ENCODE results near the gene RNF40.
"Not testable (repeated sequence)": the region's sequence is repeated elsewhere in the genome, so short reads cannot be mapped to it uniquely, and the experiment has no call there.

The RNF40 gene

DNA sequence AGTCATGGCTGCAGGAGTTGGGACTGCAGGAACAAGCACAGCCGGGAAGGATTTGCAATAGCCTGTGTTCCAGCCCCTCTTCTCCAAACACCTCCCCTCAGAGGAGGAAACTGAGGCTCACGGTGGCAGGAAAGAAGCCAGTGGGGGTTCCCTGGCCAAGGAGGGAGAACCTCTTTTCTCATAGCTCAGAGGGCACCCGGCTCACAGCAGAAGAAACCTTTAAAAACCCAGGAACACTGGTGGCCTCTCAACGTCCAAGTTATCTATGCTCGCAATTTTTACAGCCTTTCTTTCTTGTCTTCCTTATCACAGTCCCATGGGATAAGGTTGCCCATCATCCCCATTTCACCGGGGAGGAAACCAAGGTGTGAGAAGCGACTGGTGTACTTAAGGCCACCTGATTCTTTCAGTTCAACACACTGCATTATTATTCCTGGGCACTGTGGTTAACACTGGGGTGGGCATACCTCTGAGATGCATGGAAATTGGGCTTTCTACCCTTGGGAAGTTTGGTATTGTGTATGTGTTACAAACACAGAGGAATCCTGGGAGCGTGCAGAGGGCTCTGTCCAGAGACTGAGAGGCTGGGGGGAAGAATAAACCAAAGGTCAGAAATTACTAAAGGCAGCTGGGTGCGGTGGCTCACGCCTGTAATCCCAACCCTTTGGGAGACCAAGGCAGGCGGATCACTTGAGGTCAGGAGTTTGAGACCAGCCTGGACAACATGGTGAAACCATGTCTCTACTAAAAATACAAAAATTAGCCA lies 25.7 kb downstream of the RNF40 start:
- Mint-ChIP-seq H3K27me3 (ENCODE audit: low read depth) (peaks cover 39% of the 10 kb centered on the region), H3K4me3 (no peak overlapping the region), H3K4me1 (ENCODE audit: low read depth) (no peaks in the 10 kb centered on the region), H3K27ac (no peak overlapping the region), H3K36me3 (ENCODE audit: low read depth) (no peaks in the 10 kb centered on the region), H3K9me3 (no peaks in the 10 kb centered on the region)
- DNase-seq (ENCODE audit: low spot score) = no peak

DNA sequence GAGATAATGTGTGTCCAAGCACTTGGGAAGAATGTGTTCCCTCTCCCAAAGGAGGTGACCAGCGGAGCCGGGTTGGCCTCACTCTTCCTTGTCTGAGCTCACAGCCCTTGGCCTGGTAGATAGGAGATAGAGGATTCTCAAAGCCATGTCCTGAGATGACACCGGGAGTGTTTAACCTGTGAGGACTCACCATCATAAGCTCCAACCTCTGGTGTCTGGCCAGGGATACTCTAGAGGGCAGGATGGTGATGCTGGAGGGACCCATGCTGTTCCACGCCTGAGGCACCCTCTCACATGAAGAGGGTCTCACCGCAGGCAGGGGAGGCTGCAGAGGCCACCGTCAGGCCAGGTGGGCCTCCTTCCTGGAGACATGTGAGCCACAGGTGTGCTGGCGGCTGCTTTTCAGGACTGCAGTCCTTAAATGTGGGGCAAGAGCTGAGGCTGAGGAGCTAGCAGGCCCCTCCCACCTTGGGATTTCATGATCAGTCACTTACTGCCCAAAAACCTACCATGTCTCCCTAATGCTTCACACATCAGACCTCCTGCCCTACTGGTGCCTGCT lies 31.5 kb downstream of the RNF40 start:
- H3K9me3 Mint-ChIP-seq = no peaks in the 10 kb centered on the region
- no peaks in the 10 kb centered on the region for H3K4me1 Mint-ChIP-seq (ENCODE audit: low read depth)
- no peak overlapping the region for H3K4me3 Mint-ChIP-seq
- H3K27ac Mint-ChIP-seq = no peak overlapping the region
- H3K36me3 Mint-ChIP-seq (ENCODE audit: low read depth) = no peaks in the 10 kb centered on the region
- H3K27me3 Mint-ChIP-seq (ENCODE audit: low read depth) = peaks cover 4% of the 10 kb centered on the region
- no peak for DNase-seq (ENCODE audit: low spot score)

DNA sequence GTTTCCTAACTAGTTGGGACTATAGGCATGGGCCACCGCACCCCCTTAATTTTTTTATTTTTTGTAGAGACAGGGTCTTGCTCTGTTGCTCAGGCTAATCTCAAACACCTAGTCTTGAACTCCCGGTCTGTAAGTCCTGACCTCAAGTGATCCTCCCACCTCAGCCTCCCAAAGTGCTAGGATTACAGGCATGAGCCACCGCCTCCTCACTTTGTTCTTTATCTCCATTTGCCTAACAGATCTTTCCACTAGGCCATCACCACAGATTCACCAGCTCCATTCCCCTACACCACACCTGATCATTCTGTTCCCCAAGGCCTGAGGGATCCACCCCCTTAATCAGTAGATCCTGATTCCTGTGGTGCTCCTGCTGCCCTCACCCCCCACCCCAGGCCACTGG lies 32.5 kb downstream of the RNF40 start:
- Mint-ChIP-seq H3K27ac (no peak overlapping the region), H3K36me3 (ENCODE audit: low read depth) (no peaks in the 10 kb centered on the region), H3K9me3 (no peaks in the 10 kb centered on the region), H3K4me3 (no peak overlapping the region), H3K4me1 (ENCODE audit: low read depth) (no peaks in the 10 kb centered on the region), H3K27me3 (ENCODE audit: low read depth) (no peaks in the 10 kb centered on the region)
- DNase-seq (ENCODE audit: low spot score) = no peak

GRCh38 chr16:30797670-30798309 lies 35.7 kb downstream of the RNF40 start:
- no peaks in the 10 kb centered on the region for H3K9me3 Mint-ChIP-seq
- no peak overlapping the region for H3K4me3 Mint-ChIP-seq
- H3K4me1 Mint-ChIP-seq (ENCODE audit: low read depth) = peaks cover 2% of the 10 kb centered on the region
- no peak overlapping the region for H3K27ac Mint-ChIP-seq
- H3K27me3 Mint-ChIP-seq (ENCODE audit: low read depth) = no peaks in the 10 kb centered on the region
- H3K36me3 Mint-ChIP-seq (ENCODE audit: low read depth) = no peaks in the 10 kb centered on the region
- DNase-seq (ENCODE audit: low spot score) = no peak

GRCh38 chr16:30802936-30803335 lies 40.8 kb downstream of the RNF40 start:
- DNase-seq (ENCODE audit: low spot score) = no peak
- Mint-ChIP-seq H3K27me3 (ENCODE audit: low read depth) (peaks cover 15% of the 10 kb centered on the region), H3K36me3 (ENCODE audit: low read depth) (peaks cover 3% of the 10 kb centered on the region), H3K27ac (no peak overlapping the region), H3K4me1 (ENCODE audit: low read depth) (peaks cover 19% of the 10 kb centered on the region), H3K4me3 (no peak overlapping the region), H3K9me3 (no peaks in the 10 kb centered on the region)

- peaks cover 3% of the 10 kb centered on the region for H3K36me3 Mint-ChIP-seq (ENCODE audit: low read depth)
- H3K4me3 Mint-ChIP-seq = peak overlapping the region; percentile 61
- peaks cover 15% of the 10 kb centered on the region for H3K27me3 Mint-ChIP-seq (ENCODE audit: low read depth)
- H3K27ac Mint-ChIP-seq = no peak overlapping the region
- no peak for DNase-seq (ENCODE audit: low spot score)
- peaks cover 19% of the 10 kb centered on the region for H3K4me1 Mint-ChIP-seq (ENCODE audit: low read depth)
- H3K9me3 Mint-ChIP-seq = no peaks in the 10 kb centered on the region
Observed at GRCh38 chr16:30805056-30805369, 42.9 kb downstream of the RNF40 start.

DNA sequence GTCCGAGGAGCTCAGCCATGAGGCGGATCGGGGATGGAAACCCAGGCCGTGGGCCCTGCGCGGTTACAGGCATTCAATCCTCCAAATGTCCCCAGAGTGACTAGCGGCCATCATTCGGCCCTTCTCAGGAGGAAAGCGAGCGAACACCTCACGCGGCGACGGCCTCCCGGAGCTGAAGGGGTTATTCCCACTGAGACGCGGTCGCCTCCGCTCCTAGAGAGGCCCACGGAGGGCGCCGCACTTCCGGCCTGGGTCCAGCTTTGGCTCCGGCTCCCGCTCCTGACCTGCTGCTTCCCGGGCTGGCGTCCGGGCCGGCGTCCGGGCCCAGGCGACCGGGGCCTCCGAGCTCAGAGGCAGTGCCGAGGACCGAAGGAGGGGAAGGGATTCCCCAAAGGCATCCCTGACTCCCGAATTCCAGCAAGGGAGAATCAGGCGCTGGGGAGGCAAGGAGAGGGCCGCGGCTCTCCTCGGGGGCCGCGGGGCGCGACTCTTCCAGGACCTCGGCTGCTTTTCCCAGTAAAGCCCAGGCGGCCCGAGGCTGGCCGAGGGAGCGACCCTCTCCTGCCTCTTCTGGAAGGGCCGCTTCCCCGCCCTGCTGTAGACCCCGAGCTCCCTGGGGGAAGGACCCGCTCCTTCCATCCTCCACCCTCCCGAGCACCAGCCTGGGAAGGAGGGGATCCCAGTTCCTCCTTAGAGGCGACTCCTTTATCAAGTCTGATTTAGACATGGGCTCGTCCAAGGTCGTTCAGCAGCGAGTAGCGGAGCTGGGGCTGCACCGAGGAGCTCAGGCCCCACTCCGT lies 43.4 kb downstream of the RNF40 start:
- H3K27me3 Mint-ChIP-seq (ENCODE audit: low read depth) = peaks cover 15% of the 10 kb centered on the region
- H3K4me1 Mint-ChIP-seq (ENCODE audit: low read depth) = peaks cover 19% of the 10 kb centered on the region
- DNase-seq (ENCODE audit: low spot score) = peak; percentile 30
- no peak overlapping the region for H3K27ac Mint-ChIP-seq
- no peaks in the 10 kb centered on the region for H3K9me3 Mint-ChIP-seq
- H3K4me3 Mint-ChIP-seq = peak overlapping the region; percentile 66
- peaks cover 3% of the 10 kb centered on the region for H3K36me3 Mint-ChIP-seq (ENCODE audit: low read depth)

GRCh38 chr16:30808146-30808545 lies 46.0 kb downstream of the RNF40 start:
- H3K9me3 Mint-ChIP-seq = no peaks in the 10 kb centered on the region
- peaks cover 3% of the 10 kb centered on the region for H3K36me3 Mint-ChIP-seq (ENCODE audit: low read depth)
- H3K4me3 Mint-ChIP-seq = no peak overlapping the region
- no peak for DNase-seq (ENCODE audit: low spot score)
- peaks cover 15% of the 10 kb centered on the region for H3K27me3 Mint-ChIP-seq (ENCODE audit: low read depth)
- H3K4me1 Mint-ChIP-seq (ENCODE audit: low read depth) = peaks cover 15% of the 10 kb centered on the region
- no peak overlapping the region for H3K27ac Mint-ChIP-seq

DNA sequence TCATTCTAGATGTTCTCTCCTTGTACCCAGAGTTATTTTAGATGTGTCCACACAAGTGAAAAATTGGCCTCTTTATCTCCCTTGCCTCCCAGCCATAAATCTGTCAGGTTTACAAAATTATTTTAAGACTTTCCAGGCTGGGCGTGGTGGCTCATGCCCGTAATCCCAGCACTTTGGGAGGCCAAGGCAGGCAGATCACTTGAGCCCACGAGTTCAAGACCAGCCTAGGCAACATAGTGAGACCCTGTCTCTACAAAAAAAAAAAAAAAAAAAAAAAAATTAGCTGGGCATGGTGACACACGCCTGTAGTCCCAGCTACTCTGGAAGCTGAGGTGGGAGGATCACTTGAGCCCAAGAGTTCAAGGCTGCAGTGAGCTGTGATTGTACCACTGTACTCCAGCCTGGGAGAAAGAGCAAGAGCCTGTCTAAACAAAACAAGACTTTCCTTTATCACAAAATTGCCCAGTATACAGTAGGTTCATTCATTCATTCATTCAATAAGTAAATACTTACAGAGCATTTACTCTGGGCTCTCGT lies 46.8 kb downstream of the RNF40 start:
- DNase-seq (ENCODE audit: low spot score); H3K4me3 Mint-ChIP-seq; H3K9me3 Mint-ChIP-seq; H3K36me3 Mint-ChIP-seq (ENCODE audit: low read depth); H3K27ac Mint-ChIP-seq: not testable (repeated sequence)
- peaks cover 18% of the 10 kb centered on the region for H3K4me1 Mint-ChIP-seq (ENCODE audit: low read depth)
- H3K27me3 Mint-ChIP-seq (ENCODE audit: low read depth) = peaks cover 15% of the 10 kb centered on the region

- not testable (repeated sequence) for H3K9me3 Mint-ChIP-seq; DNase-seq (ENCODE audit: low spot score); H3K36me3 Mint-ChIP-seq (ENCODE audit: low read depth); H3K27ac Mint-ChIP-seq; H3K4me3 Mint-ChIP-seq
- Mint-ChIP-seq H3K27me3 (ENCODE audit: low read depth) (peaks cover 15% of the 10 kb centered on the region), H3K4me1 (ENCODE audit: low read depth) (peaks cover 22% of the 10 kb centered on the region)
Observed at GRCh38 chr16:30809675-30810074, 47.6 kb downstream of the RNF40 start.

DNA sequence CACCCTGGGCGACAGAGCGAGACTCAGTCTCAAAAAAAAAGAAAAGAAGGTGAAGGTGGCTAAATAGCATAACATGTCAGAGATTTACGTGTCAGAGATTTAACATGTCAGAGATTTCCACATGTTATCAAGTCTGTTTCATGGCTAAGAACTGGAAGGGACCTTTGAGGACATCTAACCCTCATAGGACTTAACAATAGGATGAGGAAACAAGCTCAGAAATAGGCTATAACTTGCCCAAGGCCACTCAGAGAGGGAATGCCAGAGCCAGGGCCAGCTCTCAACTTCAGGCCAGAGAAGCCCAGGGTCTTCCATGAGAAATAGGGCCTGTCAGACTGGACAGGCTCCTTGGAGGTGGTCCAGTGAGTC lies 51.7 kb downstream of the RNF40 start:
- H3K36me3 Mint-ChIP-seq (ENCODE audit: low read depth) = no peaks in the 10 kb centered on the region
- DNase-seq (ENCODE audit: low spot score) = no peak
- H3K9me3 Mint-ChIP-seq = no peaks in the 10 kb centered on the region
- H3K27ac Mint-ChIP-seq = peak overlapping the region; percentile 83
- H3K4me1 Mint-ChIP-seq (ENCODE audit: low read depth) = peaks cover 11% of the 10 kb centered on the region
- H3K27me3 Mint-ChIP-seq (ENCODE audit: low read depth) = no peaks in the 10 kb centered on the region
- peak overlapping the region; percentile 96 for H3K4me3 Mint-ChIP-seq

GRCh38 chr16:30816769-30817168 lies 54.6 kb downstream of the RNF40 start:
- Mint-ChIP-seq H3K36me3 (ENCODE audit: low read depth) (no peaks in the 10 kb centered on the region), H3K4me1 (ENCODE audit: low read depth) (peaks cover 11% of the 10 kb centered on the region), H3K4me3 (no peak overlapping the region), H3K27me3 (ENCODE audit: low read depth) (no peaks in the 10 kb centered on the region), H3K9me3 (no peaks in the 10 kb centered on the region), H3K27ac (no peak overlapping the region)
- DNase-seq (ENCODE audit: low spot score) = no peak

GRCh38 chr16:30820952-30821421 lies 58.9 kb downstream of the RNF40 start:
- H3K4me3 Mint-ChIP-seq = no peak overlapping the region
- H3K27ac Mint-ChIP-seq = no peak overlapping the region
- no peaks in the 10 kb centered on the region for H3K4me1 Mint-ChIP-seq (ENCODE audit: low read depth)
- no peak for DNase-seq (ENCODE audit: low spot score)
- no peaks in the 10 kb centered on the region for H3K27me3 Mint-ChIP-seq (ENCODE audit: low read depth)
- no peaks in the 10 kb centered on the region for H3K36me3 Mint-ChIP-seq (ENCODE audit: low read depth)
- H3K9me3 Mint-ChIP-seq = no peaks in the 10 kb centered on the region

DNA sequence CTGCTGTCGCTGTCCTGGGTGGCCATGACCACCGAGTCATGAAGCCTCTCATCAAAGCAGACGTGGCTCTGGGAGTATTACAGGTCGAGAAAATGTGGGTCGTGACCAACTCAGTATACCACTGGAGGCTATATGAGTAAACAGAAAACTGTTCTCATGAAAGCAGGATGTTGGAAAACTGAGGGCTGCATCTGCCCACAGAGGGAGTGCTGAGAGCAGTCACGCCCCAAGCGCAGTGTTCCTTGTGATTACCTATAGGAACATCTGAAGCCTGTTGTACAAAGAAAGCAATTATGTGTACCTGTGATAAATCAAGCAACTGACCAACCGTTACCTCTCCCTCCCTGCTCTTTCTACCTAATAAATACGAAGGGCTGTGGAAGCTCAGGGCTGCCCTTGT lies 59.3 kb downstream of the RNF40 start:
- not testable (repeated sequence) for H3K36me3 Mint-ChIP-seq (ENCODE audit: low read depth); H3K27me3 Mint-ChIP-seq (ENCODE audit: low read depth); DNase-seq (ENCODE audit: low spot score); H3K27ac Mint-ChIP-seq; H3K4me3 Mint-ChIP-seq; H3K4me1 Mint-ChIP-seq (ENCODE audit: low read depth); H3K9me3 Mint-ChIP-seq

All from T-helper 2 cell treated with Interferon-gamma antibody and Interleukin-4, amounts not matched to agents 5 μg/mL and 100 μg/mL, for 36 hours (primary cell).